OCI-LY7 (cell line): ENCODE measurements around the gene CTNNA3.

Source experiments
- EZH2phosphoT487 ChIP-seq: fragments of 200-600 bp; sonication (generic); IDR thresholded peaks from 2 replicates; pipeline ENCODE4 v1.6.1; 2018; ENCODE audit warnings: low read depth, borderline replicate concordance, mild to moderate bottlenecking, mixed run types, antibody characterized with exemption, low read length, moderate library complexity, mixed read lengths
- TF ChIP-seq, protein P1 (sequence below): fragments of 200-600 bp; sonication (generic); conservative IDR thresholded peaks from 2 replicates; pipeline ENCODE4 v1.5.1; 2014; ENCODE audit warnings: mild to moderate bottlenecking, antibody characterized with exemption, low read length, moderate library complexity, mixed read lengths

DNA sequence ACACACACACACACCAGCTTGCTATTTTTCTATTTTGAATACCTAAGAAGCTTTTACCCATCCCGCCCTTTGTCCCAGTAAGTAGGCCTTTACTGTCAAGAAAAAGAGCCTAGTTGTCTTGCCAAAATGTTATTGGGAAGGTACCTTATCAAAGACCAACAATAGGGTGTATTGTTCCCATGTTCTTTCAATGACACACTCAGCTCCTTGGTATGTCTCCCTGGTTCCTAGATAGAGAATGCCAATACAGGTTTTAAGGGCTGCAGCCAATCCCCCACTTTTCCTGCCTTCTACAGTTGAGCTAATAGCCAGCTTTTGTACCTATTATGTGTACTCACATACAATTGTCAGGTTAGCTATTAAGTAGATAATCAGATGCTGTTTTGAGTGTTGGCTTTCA lies 862.1 kb downstream of the CTNNA3 start:
- TF ChIP-seq, protein P1, sequence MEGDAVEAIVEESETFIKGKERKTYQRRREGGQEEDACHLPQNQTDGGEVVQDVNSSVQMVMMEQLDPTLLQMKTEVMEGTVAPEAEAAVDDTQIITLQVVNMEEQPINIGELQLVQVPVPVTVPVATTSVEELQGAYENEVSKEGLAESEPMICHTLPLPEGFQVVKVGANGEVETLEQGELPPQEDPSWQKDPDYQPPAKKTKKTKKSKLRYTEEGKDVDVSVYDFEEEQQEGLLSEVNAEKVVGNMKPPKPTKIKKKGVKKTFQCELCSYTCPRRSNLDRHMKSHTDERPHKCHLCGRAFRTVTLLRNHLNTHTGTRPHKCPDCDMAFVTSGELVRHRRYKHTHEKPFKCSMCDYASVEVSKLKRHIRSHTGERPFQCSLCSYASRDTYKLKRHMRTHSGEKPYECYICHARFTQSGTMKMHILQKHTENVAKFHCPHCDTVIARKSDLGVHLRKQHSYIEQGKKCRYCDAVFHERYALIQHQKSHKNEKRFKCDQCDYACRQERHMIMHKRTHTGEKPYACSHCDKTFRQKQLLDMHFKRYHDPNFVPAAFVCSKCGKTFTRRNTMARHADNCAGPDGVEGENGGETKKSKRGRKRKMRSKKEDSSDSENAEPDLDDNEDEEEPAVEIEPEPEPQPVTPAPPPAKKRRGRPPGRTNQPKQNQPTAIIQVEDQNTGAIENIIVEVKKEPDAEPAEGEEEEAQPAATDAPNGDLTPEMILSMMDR: no peak
- no peak for TF ChIP-seq EZH2phosphoT487
